Measurements from ENCODE around the gene ICAM3.

- TF ChIP-seq CTCF (IDR thresholded peaks at IDR 0.05; ENCODE audit: poor library complexity) (peak; percentile 96), EZH2 (IDR thresholded peaks at IDR 0.05; ENCODE audit: borderline replicate concordance) (no peak)
These were observed 49.5 kb upstream of the ICAM3 start for GRCh38 chr19:10388957-10389356.

Measured in hepatocyte (in vitro differentiated cells).